IPS-18c (cell line): ENCODE results near the gene ANK3.
"Not testable (repeated sequence)": the region's sequence is repeated elsewhere in the genome, so short reads cannot be mapped to it uniquely, and the experiment has no call there.

Experiments used
- H3K4me3 ChIP-seq: 2 replicates; pipeline ENCODE4 v1.7.0; 2013; ENCODE audit warnings: low read depth, mild to moderate bottlenecking, low read length, moderate library complexity; ENCODE audit not compliant: insufficient read depth
- H3K9me3 ChIP-seq: one replicate; pipeline ENCODE4 v1.6.1; 2013; ENCODE audit warnings: mild to moderate bottlenecking, low read length, moderate library complexity; ENCODE audit not compliant: control insufficient read depth, insufficient read depth

The ANK3 gene

GRCh38 chr10:60042262-60042661, 347.4 kb downstream of the ANK3 start:
- Histone ChIP-seq H3K4me3 (no peak overlapping the region), H3K9me3 (no peaks in the 10 kb centered on the region)

GRCh38 chr10:60041489-60042133, 348.1 kb downstream of the ANK3 start:
- no peaks in the 10 kb centered on the region for H3K9me3 ChIP-seq
- no peak overlapping the region for H3K4me3 ChIP-seq

DNA sequence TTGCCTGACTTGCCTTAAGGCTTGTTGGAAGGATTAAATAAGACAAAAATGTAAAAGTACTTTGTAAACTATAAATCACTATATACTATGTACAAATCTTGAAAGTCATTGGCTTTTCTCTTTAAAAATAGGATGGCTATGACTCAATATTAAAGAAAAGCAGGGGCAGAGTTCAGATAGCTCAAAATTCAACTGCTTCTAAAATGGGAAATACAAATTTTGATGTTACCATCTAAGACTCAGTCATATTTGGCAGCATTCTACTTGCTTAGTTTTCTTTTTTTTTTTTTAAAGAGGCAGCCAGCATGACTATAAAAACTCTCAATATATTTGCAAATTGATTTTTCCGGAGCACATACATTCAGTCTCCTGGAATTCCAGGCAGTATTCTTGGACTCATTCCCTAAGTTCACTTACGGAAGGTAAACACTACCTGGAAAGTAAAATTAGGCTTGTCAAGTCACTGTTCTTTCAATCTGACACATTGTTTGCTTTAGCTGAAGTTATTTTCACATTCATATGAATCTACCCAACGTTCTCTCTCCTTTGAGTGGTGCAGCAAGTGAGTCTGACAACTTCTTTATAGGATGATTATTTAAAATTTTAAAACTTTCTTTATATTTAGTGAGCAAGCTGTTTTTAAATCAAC, 349.5 kb downstream of the ANK3 start:
- no peak overlapping the region for H3K4me3 ChIP-seq
- no peaks in the 10 kb centered on the region for H3K9me3 ChIP-seq

DNA sequence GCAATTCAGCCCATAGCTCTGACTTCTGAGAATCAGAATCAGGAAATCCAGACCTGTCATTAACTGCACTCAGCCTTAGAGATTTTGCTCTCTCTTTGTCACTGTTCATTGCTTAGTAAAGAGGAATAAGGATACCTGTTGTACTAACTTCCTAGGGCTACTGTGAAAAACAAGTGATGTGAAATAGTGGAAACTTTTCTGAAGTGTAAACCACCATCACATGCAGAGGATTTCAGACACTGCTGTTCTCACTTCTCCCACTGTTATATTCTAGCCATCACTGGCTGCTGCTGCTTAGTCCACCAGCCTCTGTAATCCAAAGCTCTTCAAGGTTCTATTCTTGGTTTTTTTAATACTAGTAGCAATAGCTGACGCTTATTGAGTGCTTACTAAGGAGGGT, 353.7 kb downstream of the ANK3 start:
- H3K4me3 ChIP-seq = no peak overlapping the region
- no peaks in the 10 kb centered on the region for H3K9me3 ChIP-seq

GRCh38 chr10:60035375-60035774, 354.3 kb downstream of the ANK3 start:
- not testable (repeated sequence) for H3K4me3 ChIP-seq, H3K9me3 ChIP-seq

DNA sequence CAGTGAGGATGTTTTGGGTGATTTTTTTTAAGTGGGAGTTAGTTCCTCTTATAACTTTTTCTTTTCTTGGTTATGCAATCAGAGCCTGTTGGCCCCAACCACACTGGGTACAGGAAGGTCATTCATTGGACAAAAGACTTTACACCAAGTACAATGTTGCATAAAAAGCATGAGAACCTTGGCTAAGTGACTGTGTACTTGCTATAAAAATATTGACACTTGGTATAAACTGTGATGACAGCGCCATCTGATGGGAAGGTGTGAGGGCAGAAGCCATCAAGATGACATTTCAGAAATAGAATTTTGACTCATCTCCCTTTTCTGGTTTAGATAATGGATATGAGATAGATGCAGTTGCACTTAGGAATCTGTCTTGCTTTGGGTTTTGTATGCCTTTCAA, 357.0 kb downstream of the ANK3 start:
- no peak overlapping the region for H3K4me3 ChIP-seq
- no peaks in the 10 kb centered on the region for H3K9me3 ChIP-seq

- Histone ChIP-seq H3K9me3 (no peaks in the 10 kb centered on the region), H3K4me3 (no peak overlapping the region)
Measured at GRCh38 chr10:60031664-60032063, 358.0 kb downstream of the ANK3 start.

GRCh38 chr10:60031183-60031582, 358.5 kb downstream of the ANK3 start:
- Histone ChIP-seq H3K9me3 (no peaks in the 10 kb centered on the region), H3K4me3 (no peak overlapping the region)

GRCh38 chr10:60029475-60029874, 360.2 kb downstream of the ANK3 start:
- Histone ChIP-seq H3K9me3 (no peaks in the 10 kb centered on the region), H3K4me3 (no peak overlapping the region)

DNA sequence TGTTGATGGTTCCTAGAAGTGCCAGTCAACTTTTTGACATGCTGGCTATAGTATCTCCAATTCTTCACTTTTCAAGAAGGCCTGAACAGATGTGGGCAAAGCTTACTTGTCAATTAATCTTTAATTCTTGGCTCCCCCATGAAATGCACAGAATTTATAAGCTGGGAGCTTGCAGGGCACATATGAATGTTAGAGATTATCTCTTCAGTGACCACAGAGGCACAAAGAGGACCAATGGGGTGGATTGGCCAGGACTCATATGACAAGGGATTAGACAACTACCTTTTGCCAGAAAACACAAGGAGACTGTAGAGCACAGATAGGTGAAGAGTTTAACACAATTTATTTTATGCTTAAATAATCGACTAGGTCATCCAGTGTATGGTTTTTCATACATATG, 361.6 kb downstream of the ANK3 start:
- Histone ChIP-seq H3K9me3 (no peaks in the 10 kb centered on the region), H3K4me3 (no peak overlapping the region)

DNA sequence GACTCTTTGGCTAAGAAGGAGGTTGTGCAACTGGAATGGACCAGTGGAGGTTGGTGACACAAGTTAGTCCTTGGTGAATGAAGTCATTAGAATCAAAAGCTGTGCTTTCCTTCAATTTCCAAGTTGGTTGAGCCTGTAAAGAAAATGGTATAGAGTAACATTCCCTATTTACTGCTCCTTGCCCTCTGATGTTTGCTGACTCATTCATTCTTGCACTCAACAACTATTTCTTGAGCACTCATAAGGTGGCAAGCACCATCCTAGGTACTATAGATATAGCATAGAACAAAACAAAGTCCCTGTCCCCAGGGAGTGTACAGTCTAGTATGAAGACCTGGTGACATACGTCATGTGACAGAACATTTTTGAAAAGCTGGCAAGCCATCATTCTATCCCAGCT, 364.4 kb downstream of the ANK3 start:
- Histone ChIP-seq H3K4me3 (no peak overlapping the region), H3K9me3 (no peaks in the 10 kb centered on the region)

DNA sequence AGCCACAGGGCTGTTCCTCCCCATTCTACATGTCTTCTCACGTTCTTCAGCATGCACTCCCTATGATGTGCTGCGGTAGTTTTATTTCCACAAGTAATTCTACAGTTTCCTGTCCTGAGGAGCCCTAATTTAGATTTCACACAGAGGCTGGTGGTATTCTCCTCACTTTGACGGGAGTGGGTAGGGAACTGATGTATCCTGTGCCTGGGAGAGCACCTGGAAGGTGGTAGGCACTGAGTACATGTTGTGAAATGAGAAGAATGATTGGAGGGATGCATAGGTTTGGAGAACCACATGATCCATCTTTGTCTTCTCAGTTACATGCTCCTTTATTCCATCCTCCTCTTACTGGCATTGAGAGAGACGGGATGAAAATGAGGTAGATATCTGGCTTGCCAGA, 365.2 kb downstream of the ANK3 start:
- H3K4me3 ChIP-seq = no peak overlapping the region
- H3K9me3 ChIP-seq = no peaks in the 10 kb centered on the region

DNA sequence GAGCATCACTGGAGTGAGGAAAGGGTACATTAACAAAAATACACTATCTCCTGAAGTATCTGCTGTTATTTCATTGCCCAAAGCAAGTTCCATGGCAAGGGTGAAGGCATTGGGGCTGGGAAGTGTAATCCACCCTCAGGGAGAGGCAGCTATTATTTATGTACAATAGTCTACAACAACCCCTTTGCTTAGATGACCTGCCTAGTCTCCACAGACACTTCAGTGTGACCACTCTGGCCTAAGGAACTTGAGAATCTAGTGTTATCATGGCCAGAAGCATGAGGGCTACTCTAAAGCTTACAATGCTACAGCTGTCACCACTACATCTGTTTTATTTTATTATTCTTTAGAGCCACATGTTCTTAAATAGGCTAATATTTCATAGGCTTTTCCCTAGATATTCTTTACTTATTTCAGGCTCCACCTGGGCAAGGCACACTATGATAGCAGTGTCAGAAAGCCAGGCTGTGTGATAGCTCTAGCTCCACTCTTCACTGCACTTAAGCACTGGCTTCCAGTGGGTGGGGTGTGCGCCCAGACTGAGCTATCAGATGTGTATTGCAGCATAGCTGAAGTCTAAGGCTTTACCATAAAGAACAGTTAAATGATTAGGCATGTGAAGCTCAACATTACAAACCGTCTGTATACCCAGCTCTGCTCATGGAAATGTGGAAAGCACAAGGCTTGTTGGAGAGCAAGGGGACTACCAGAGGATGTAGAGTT, 366.4 kb downstream of the ANK3 start:
- H3K4me3 ChIP-seq = no peak overlapping the region
- no peaks in the 10 kb centered on the region for H3K9me3 ChIP-seq

- H3K4me3 ChIP-seq = no peak overlapping the region
- no peaks in the 10 kb centered on the region for H3K9me3 ChIP-seq
Measured at GRCh38 chr10:60021361-60021760, 368.3 kb downstream of the ANK3 start.

DNA sequence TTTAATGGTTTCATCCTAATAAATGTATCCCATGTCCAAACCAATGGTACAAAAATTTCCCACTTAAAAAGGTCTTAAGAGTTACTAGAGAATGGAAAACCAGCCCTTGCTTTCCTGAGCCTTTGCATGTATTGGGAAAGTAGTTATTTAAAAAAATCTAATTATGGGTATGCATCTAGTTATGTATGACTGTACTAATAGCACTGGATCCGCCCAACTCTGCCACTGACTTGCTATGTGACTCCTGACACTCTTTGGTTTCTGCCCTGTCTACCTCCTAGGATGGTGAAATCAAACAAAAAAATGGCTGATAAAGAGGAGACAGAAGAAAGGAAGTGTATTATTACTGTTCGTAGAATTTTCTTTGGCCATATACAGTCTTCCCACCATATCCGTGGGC, 372.9 kb downstream of the ANK3 start:
- H3K4me3 ChIP-seq = no peak overlapping the region
- peaks cover 2% of the 10 kb centered on the region for H3K9me3 ChIP-seq

- H3K4me3 ChIP-seq = no peak overlapping the region
- H3K9me3 ChIP-seq = peaks cover 2% of the 10 kb centered on the region
Measured at GRCh38 chr10:60009710-60010383, 379.8 kb downstream of the ANK3 start.

DNA sequence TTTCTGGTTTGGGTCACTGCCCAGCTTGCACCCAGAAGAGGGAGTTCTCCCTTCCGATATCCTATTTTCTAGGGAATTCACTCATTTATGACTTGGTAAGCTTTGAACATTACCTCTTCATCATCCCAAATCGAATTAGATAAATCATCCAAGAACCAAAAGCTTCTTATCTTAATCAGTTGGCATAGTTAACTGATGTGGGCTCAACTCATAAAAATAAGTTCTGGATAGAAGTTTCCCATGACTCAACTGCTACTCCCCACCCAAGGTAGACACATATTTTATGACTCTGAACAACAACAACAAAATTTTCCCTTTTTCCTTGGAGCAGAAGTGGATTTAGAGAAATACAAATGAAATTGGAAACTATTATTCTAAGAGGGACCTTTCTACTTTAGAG, 380.4 kb downstream of the ANK3 start:
- Histone ChIP-seq H3K9me3 (peaks cover 1% of the 10 kb centered on the region), H3K4me3 (no peak overlapping the region)

DNA sequence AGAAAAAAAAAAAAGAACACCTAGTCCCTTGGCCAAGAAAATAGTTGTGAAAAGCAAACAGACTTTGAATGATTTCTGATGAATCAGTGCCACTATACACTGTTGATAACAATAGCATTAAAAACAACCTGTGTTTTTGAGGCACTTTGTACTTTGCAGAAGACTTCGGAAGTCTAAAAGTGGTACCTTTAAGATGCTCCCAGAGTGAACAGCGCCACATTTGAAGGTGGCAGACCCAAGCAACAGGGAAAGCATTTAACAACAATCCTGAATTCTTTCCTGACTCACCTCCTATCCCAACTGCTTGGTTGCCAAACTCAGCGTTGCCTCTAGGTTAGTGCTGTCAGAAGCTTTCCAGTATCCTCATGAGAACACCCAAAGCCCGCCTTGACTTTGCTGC, 380.9 kb downstream of the ANK3 start:
- Histone ChIP-seq H3K9me3 (no peaks in the 10 kb centered on the region), H3K4me3 (no peak overlapping the region)
